H9 (cell line): Measurements from ENCODE around the gene KIF16B. TPM values are rescaled to one million over a fixed set of nuclear protein-coding genes. Genes with fewer than 3 reads are reported as not detected.

ENCODE experiments used
- DNase-seq: peaks from one replicate; pipeline ENCODE4 v3.0.0-alpha.2; 2017
- H2AFZ ChIP-seq: one replicate; pipeline ENCODE4 v1.6.1; 2013; ENCODE audit warnings: mild to moderate bottlenecking, low read length, control low read depth, moderate library complexity
- H2AK5ac ChIP-seq: 2 replicates; pipeline ENCODE4 v1.6.1; 2013; ENCODE audit warnings: low read length, control low read depth, mixed read lengths; ENCODE audit not compliant: insufficient read length
- H2BK120ac ChIP-seq: one replicate; pipeline ENCODE4 v1.6.1; 2013; ENCODE audit warnings: low read depth, mild to moderate bottlenecking, low read length, control low read depth, inconsistent platforms; ENCODE audit not compliant: poor library complexity, severe bottlenecking
- H2BK12ac ChIP-seq: 2 replicates; pipeline ENCODE4 v1.6.1; 2013; ENCODE audit warnings: low read length, control low read depth, mixed read lengths, low read depth; ENCODE audit not compliant: insufficient read length
- H2BK15ac ChIP-seq: 2 replicates; pipeline ENCODE4 v1.6.1; 2013; ENCODE audit warnings: low read depth, low read length, control low read depth
- H2BK20ac ChIP-seq: one replicate; pipeline ENCODE4 v1.6.1; 2013; ENCODE audit warnings: low read depth, mild to moderate bottlenecking, low read length, control low read depth, inconsistent platforms; ENCODE audit not compliant: poor library complexity, severe bottlenecking
- H2BK5ac ChIP-seq: 2 replicates; pipeline ENCODE4 v1.6.1; 2013; ENCODE audit warnings: low read length, control low read depth, mixed read lengths; ENCODE audit not compliant: insufficient read length
- H3K14ac ChIP-seq: 2 replicates; pipeline ENCODE4 v1.6.1; 2013; ENCODE audit warnings: low read length, control low read depth; ENCODE audit not compliant: insufficient read depth
- H3K18ac ChIP-seq: 2 replicates; pipeline ENCODE4 v1.6.1; 2013; ENCODE audit warnings: low read depth, mild to moderate bottlenecking, mixed read lengths, low read length, control low read depth; ENCODE audit not compliant: insufficient read length
- H3K23ac ChIP-seq: 2 replicates; pipeline ENCODE4 v1.6.1; 2013; ENCODE audit warnings: low read length, control low read depth, mixed read lengths, low read depth; ENCODE audit not compliant: insufficient read length
- H3K23me2 ChIP-seq: 2 replicates; pipeline ENCODE4 v1.6.1; 2013; ENCODE audit warnings: low read depth, mild to moderate bottlenecking, mixed read lengths, low read length, control low read depth; ENCODE audit not compliant: insufficient read length, poor library complexity, severe bottlenecking
- H3K27ac ChIP-seq: 2 replicates; pipeline ENCODE4 v1.5.1; 2013; ENCODE audit warnings: low read length, control low read depth, mixed read lengths, low read depth; ENCODE audit not compliant: insufficient read length
- H3K27me3 ChIP-seq: 2 replicates; pipeline ENCODE4 v1.6.1; 2013; ENCODE audit warnings: low read length, control low read depth, inconsistent platforms; ENCODE audit not compliant: insufficient read depth
- H3K4ac ChIP-seq: 2 replicates; pipeline ENCODE4 v1.6.1; 2013; ENCODE audit warnings: low read depth, mild to moderate bottlenecking, control low read depth, inconsistent platforms, low read length, moderate library complexity
- H3K4me1 ChIP-seq: 2 replicates; pipeline ENCODE4 v1.6.1; 2013; ENCODE audit warnings: low read length, control low read depth, inconsistent platforms; ENCODE audit not compliant: insufficient read depth
- H3K4me2 ChIP-seq: 2 replicates; pipeline ENCODE4 v1.6.1; 2013; ENCODE audit warnings: low read length, control low read depth, mixed read lengths; ENCODE audit not compliant: insufficient read length, insufficient read depth
- H3K56ac ChIP-seq: 2 replicates; pipeline ENCODE4 v1.6.1; 2013; ENCODE audit warnings: low read depth, mild to moderate bottlenecking, mixed read lengths, low read length, control low read depth; ENCODE audit not compliant: insufficient read length
- H3K79me1 ChIP-seq: 2 replicates; pipeline ENCODE4 v1.6.1; 2013; ENCODE audit warnings: low read depth, mild to moderate bottlenecking, moderate library complexity, low read length, control low read depth, inconsistent platforms; ENCODE audit not compliant: insufficient read depth, poor library complexity, severe bottlenecking
- H3K79me2 ChIP-seq: 2 replicates; pipeline ENCODE4 v1.6.1; 2013; ENCODE audit warnings: low read length, control low read depth, inconsistent platforms; ENCODE audit not compliant: insufficient read depth
- H3K9ac ChIP-seq: 2 replicates; pipeline ENCODE4 v1.6.1; 2013; ENCODE audit warnings: low read length, control low read depth, mixed read lengths; ENCODE audit not compliant: insufficient read length; ENCODE audit errors: extremely low read depth
- H3K9me3 ChIP-seq: one replicate; pipeline ENCODE4 v1.6.1; 2013; ENCODE audit warnings: low read depth, low read length, inconsistent platforms; ENCODE audit not compliant: control insufficient read depth
- H3T11ph ChIP-seq: one replicate; pipeline ENCODE4 v1.6.1; 2013; ENCODE audit warnings: mild to moderate bottlenecking, low read length, control low read depth, inconsistent platforms
- H4K20me1 ChIP-seq: one replicate; pipeline ENCODE4 v1.6.1; 2013; ENCODE audit not compliant: control insufficient read depth, insufficient read length, insufficient read depth
- H4K5ac ChIP-seq: 2 replicates; pipeline ENCODE4 v1.6.1; 2013; ENCODE audit warnings: low read depth, mild to moderate bottlenecking, mixed read lengths, low read length, control low read depth; ENCODE audit not compliant: insufficient read length
- H4K8ac ChIP-seq: replicated peaks from 2 replicates; pipeline ENCODE4 v1.6.1; 2013; ENCODE audit warnings: low read length, control low read depth, mixed read lengths, low read depth; ENCODE audit not compliant: insufficient read length
- H4K91ac ChIP-seq: 2 replicates; pipeline ENCODE4 v1.6.1; 2013; ENCODE audit warnings: low read depth, mild to moderate bottlenecking, moderate library complexity, mixed read lengths, low read length, control low read depth; ENCODE audit not compliant: insufficient read length
- H3K27ac Mint-ChIP-seq, 3 experiments: 2 replicates in 2 of 3; 3 replicates in 1 of 3; pipeline ENCODE4 v1.8.0; 2020 to 2021; ENCODE audit warnings: mixed read lengths in 3 of 3, mild to moderate bottlenecking in 1 of 3, moderate library complexity in 1 of 3
- H3K27me3 Mint-ChIP-seq: 2 replicates; pipeline ENCODE4 v1.8.0; 2021; ENCODE audit warnings: low read depth, mild to moderate bottlenecking, moderate library complexity, mixed read lengths
- H3K36me3 Mint-ChIP-seq, 3 experiments: 2 replicates in 2 of 3; 3 replicates in 1 of 3; pipeline ENCODE4 v1.8.0; 2020 to 2021; ENCODE audit warnings: low read depth in 3 of 3, mixed read lengths in 3 of 3; ENCODE audit not compliant: insufficient read depth in 1 of 3
- H3K4me1 Mint-ChIP-seq, 2 experiments: 2 replicates each; pipeline ENCODE4 v1.8.0; 2020; ENCODE audit warnings: mixed read lengths in 2 of 2
- H3K4me3 Mint-ChIP-seq, 2 experiments: 2 replicates in 1 of 2; 3 replicates in 1 of 2; pipeline ENCODE4 v1.8.0; 2020 to 2021; ENCODE audit warnings: mild to moderate bottlenecking in 2 of 2, mixed read lengths in 2 of 2, moderate library complexity in 1 of 2
- H3K9me3 Mint-ChIP-seq, 2 experiments: 2 replicates in 1 of 2; 3 replicates in 1 of 2; pipeline ENCODE4 v1.8.0; 2020; ENCODE audit warnings: mild to moderate bottlenecking in 2 of 2, mixed read lengths in 2 of 2, moderate library complexity in 1 of 2
- WGBS: extraction: QIAGEN DNeasy Blood & Tissue Kit; methylation state at CpG from one replicate; pipeline ENCODE4 v1.1.7; 2013; ENCODE audit warnings: missing lambda C conversion rate, low lambda C conversion rate, mixed read lengths; ENCODE audit not compliant: insufficient read length; ENCODE audit errors: extremely low coverage; 5-methylcytosine and 5-hydroxymethylcytosine counted together
- total RNA-seq: library from RNA; stranded (reverse); gene quantifications from 2 replicates; pipeline ENCODE4 v1.2.1, GENCODE V29; 2021
- TF ChIP-seq, protein P1 (sequence below): fragments of 200-600 bp; sonication (generic); conservative IDR thresholded peaks from 3 replicates; pipeline ENCODE4 v1.8.0; 2021; ENCODE audit warnings: antibody characterized with exemption, mild to moderate bottlenecking

KIF16B gene
- total RNA-seq, 1 experiment from 2014 or later: 7.4 TPM

GRCh38 chr20:16517946-16518783 is 55.1 kb downstream of the KIF16B start:
- H3K23me2 ChIP-seq: no peaks in the 10 kb centered on the region
- no peak overlapping the region for H3K4ac ChIP-seq
- no peaks in the 10 kb centered on the region for H3K27me3 Mint-ChIP-seq
- H4K5ac ChIP-seq: no peak overlapping the region
- peaks cover 0 to under 1% of the 10 kb centered on the region in 2 experiments; a peak in 3 of 5 replicates for H3K9me3 Mint-ChIP-seq
- H3K18ac ChIP-seq: no peak overlapping the region
- DNase-seq: peak; percentile 56
- H3K56ac ChIP-seq: no peak overlapping the region
- H4K8ac ChIP-seq: no peak overlapping the region
- H2BK120ac ChIP-seq: no peak overlapping the region
- no peak overlapping the region for H3K9ac ChIP-seq
- no peak overlapping the region for H3K27ac ChIP-seq
- H2AFZ ChIP-seq: no peak overlapping the region
- H4K91ac ChIP-seq: no peak overlapping the region
- no peak overlapping the region for H2BK12ac ChIP-seq
- H3K4me3 Mint-ChIP-seq: no peak overlapping the region
- H3K4me1 ChIP-seq: no peaks in the 10 kb centered on the region; the same call in 1 of the 2 replicates
- no peak overlapping the region; a peak in 1 of 7 replicates for H3K27ac Mint-ChIP-seq
- no peak overlapping the region for H2BK5ac ChIP-seq
- no peak overlapping the region for H3K4me2 ChIP-seq
- H2BK20ac ChIP-seq: no peak overlapping the region
- peaks cover 0 to 7% (median 0%) of the 10 kb centered on the region in 3 experiments; a peak in 3 of 7 replicates for H3K36me3 Mint-ChIP-seq
- no peak overlapping the region for H2AK5ac ChIP-seq
- no peak overlapping the region for H3K14ac ChIP-seq
- H3K4me1 Mint-ChIP-seq: peaks cover 29 to 37% of the 10 kb centered on the region in 2 experiments
- H3K79me2 ChIP-seq: no peaks in the 10 kb centered on the region
- no peaks in the 10 kb centered on the region for H3K9me3 ChIP-seq
- no peaks in the 10 kb centered on the region for H3K79me1 ChIP-seq
- WGBS: no CpG with 5 or more reads among the region's 14 CpGs
- H3K23ac ChIP-seq: no peak overlapping the region
- no peaks in the 10 kb centered on the region for H3K27me3 ChIP-seq
- no peak overlapping the region for H2BK15ac ChIP-seq
- H4K20me1 ChIP-seq: no peaks in the 10 kb centered on the region
- TF ChIP-seq, protein P1, sequence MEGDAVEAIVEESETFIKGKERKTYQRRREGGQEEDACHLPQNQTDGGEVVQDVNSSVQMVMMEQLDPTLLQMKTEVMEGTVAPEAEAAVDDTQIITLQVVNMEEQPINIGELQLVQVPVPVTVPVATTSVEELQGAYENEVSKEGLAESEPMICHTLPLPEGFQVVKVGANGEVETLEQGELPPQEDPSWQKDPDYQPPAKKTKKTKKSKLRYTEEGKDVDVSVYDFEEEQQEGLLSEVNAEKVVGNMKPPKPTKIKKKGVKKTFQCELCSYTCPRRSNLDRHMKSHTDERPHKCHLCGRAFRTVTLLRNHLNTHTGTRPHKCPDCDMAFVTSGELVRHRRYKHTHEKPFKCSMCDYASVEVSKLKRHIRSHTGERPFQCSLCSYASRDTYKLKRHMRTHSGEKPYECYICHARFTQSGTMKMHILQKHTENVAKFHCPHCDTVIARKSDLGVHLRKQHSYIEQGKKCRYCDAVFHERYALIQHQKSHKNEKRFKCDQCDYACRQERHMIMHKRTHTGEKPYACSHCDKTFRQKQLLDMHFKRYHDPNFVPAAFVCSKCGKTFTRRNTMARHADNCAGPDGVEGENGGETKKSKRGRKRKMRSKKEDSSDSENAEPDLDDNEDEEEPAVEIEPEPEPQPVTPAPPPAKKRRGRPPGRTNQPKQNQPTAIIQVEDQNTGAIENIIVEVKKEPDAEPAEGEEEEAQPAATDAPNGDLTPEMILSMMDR: peak; percentile 84
- no peak overlapping the region for H3T11ph ChIP-seq
